ENCODE data around the gene AQP1. TPM values are rescaled to one million over a fixed set of nuclear protein-coding genes. Genes with fewer than 3 reads are reported as not detected.

Gene AQP1
- total and polyA plus RNA-seq, 2 of the 8 experiments (the other 6 are each of a cell fraction or from before 2014, with no cell fraction given) = 0.18 to 0.19 TPM

- Histone ChIP-seq H4K8ac (ENCODE audit: extremely low read depth, insufficient read depth, low read length) (no peak overlapping the region), H2AK5ac (ENCODE audit: low read depth, low read length) (no peak overlapping the region), H3K23me2 (ENCODE audit: low read depth, low read length) (no peaks in the 10 kb centered on the region; the same call in 1 of the 2 replicates), H3K79me1 (ENCODE audit: low read depth, low read length) (no peaks in the 10 kb centered on the region), H3K79me2 (ENCODE audit: control insufficient read depth in 1 of 2, insufficient read depth in 2 of 2, low read length in 2 of 2) (no peaks in the 10 kb centered on the region), H2BK120ac (replicated peaks; ENCODE audit: low read depth, low read length) (no peak overlapping the region), H3K4me2 (ENCODE audit: insufficient read depth in 1 of 2, low read depth in 2 of 2, low read length in 2 of 2) (no peak overlapping the region), H3K9me3 (ENCODE audit: insufficient read depth in 2 of 2, low read depth in 1 of 2, low read length in 1 of 2) (no peaks in the 10 kb centered on the region), H4K5ac (ENCODE audit: insufficient read length, low read depth, low read length) (no peak overlapping the region), H3K27ac (ENCODE audit: low read depth, low read length) (no peak overlapping the region), H3K4me3 (ENCODE audit: extremely low read depth in 1 of 4, insufficient read depth in 2 of 4, low read depth in 3 of 4, low read length in 4 of 4) (no peak overlapping the region), H3K4me1 (replicated peaks in 1 of 4; ENCODE audit: control insufficient read depth in 3 of 4, insufficient read depth in 4 of 4, low read length in 3 of 4) (peaks cover 0 to 9% (median 6%) of the 10 kb centered on the region in 4 experiments; a peak in 6 of 7 replicates), H2BK5ac (ENCODE audit: low read depth, low read length) (no peak overlapping the region), H4K20me1 (replicated peaks in 1 of 2; ENCODE audit: control insufficient read depth in 1 of 2, insufficient read depth in 2 of 2, low read length in 2 of 2) (no peaks in the 10 kb centered on the region), H4K91ac (replicated peaks; ENCODE audit: insufficient read length, low read length) (no peak overlapping the region), H2BK15ac (ENCODE audit: low read length) (no peak overlapping the region), H2BK12ac (ENCODE audit: low read depth, low read length) (no peak overlapping the region), H3K4ac (replicated peaks; ENCODE audit: insufficient read length, low read depth, low read length) (no peak overlapping the region), H3K14ac (ENCODE audit: insufficient read length) (no peak overlapping the region), H2AFZ (ENCODE audit: low read length) (no peak overlapping the region), H3K23ac (ENCODE audit: insufficient read length) (no peak overlapping the region), H3K27me3 (replicated peaks in 1 of 4; ENCODE audit: control insufficient read depth in 3 of 4, extremely low read depth in 1 of 4, insufficient read depth in 3 of 4, low read length in 3 of 4) (0 out of 7 replicates have a peak, but pooled peaks cover 0 to 8% (median 0%) of the 10 kb centered on the region in 4 experiments), H3K56ac (replicated peaks; ENCODE audit: insufficient read length, low read depth, low read length) (no peak overlapping the region), H2BK20ac (ENCODE audit: low read length) (no peak overlapping the region), H3K9ac (replicated peaks in 1 of 4; ENCODE audit: extremely low read depth in 1 of 4, low read depth in 3 of 4, low read length in 3 of 4) (no peak overlapping the region), H3K36me3 (ENCODE audit: control insufficient read depth in 2 of 4, insufficient read depth in 4 of 4, low read length in 3 of 4) (no peaks in the 10 kb centered on the region), H3K18ac (ENCODE audit: extremely low read depth, low read length) (no peak overlapping the region)
- ChIA-PET CTCF (ENCODE audit: partially characterized antibody) (interaction anchor here (0.5 to 12.0 kb wide), 8 partner anchors 9 to 128 kb away, joined by 3 to 309 read pairs (median 4); partner anchors contain the start of gene GHRHR), POLR2A (ENCODE audit: partially characterized antibody) (interaction anchor here (0.7 kb wide), 1 partner anchor 42 kb away, joined by 3 read pairs; no protein-coding TSS in a partner anchor)
- DNase-seq (ENCODE audit: low read depth in 1 of 2, low spot score in 2 of 2) (peak in 1 of 2 experiments; percentile 1), FAIRE-seq (no peak)
- WGBS, 2 experiments (ENCODE audit: extremely low coverage in 1 of 2, insufficient coverage in 1 of 2, insufficient read length in 1 of 2, insufficient replicate concordance in 2 of 2, low coverage in 1 of 2, low lambda C conversion rate in 2 of 2, missing lambda C conversion rate in 1 of 2) = 76% methylated on average over 4 of the region's 4 CpGs; no CpG with 5 or more reads in 1 of the 2 experiments
- TF ChIP-seq RNF2 (IDR thresholded peaks at IDR 0.05; ENCODE audit: borderline replicate concordance, low read depth, low read length, missing control alignments, poor library complexity, severe bottlenecking) (no peak), ATF2 (IDR thresholded peaks at IDR 0.05; ENCODE audit: low read length) (no peak), RXRA (IDR thresholded peaks at IDR 0.05; ENCODE audit: insufficient read depth, low read depth, low read length) (no peak), SIN3A (conservative IDR thresholded peaks at IDR 0.05 in 1 of 2, IDR thresholded peaks at IDR 0.05 in 1 of 2; ENCODE audit: low read depth in 1 of 2, low read length in 2 of 2) (no peak), SP1 (IDR thresholded peaks at IDR 0.05; ENCODE audit: low read depth, low read length) (no peak), MAFK (IDR thresholded peaks at IDR 0.05; ENCODE audit: low read depth, low read length) (no peak), HDAC2 (IDR thresholded peaks at IDR 0.05; ENCODE audit: borderline replicate concordance in 1 of 2, low read depth in 2 of 2, low read length in 2 of 2) (no peak), SIRT6 (IDR thresholded peaks at IDR 0.05; ENCODE audit: low read length) (no peak), MAX (IDR thresholded peaks at IDR 0.05) (no peak), ASH2L (IDR thresholded peaks at IDR 0.05; ENCODE audit: low read length) (no peak)
Measured at GRCh38 chr7:30929686-30930085, 18.0 kb downstream of the AQP1 start.
